Measurements from ENCODE around the gene RHOBTB1. TPM values are rescaled to one million over a fixed set of nuclear protein-coding genes. Genes with fewer than 3 reads are reported as not detected.
"Not testable (repeated sequence)": the region's sequence is repeated elsewhere in the genome, so short reads cannot be mapped to it uniquely, and the experiment has no call there.

RHOBTB1 gene
- total RNA-seq, 1 donor from 2014 or later = 26.4 TPM

- H3K36me3 Mint-ChIP-seq = no peaks in the 10 kb centered on the region
- no peak for DNase-seq (ENCODE audit: extremely low spot score, unreplicated experiment)
- TF ChIP-seq CTCF (conservative IDR thresholded peaks at IDR 0.05) = no peak
- no peak overlapping the region for H3K4me3 Mint-ChIP-seq
- no peaks in the 10 kb centered on the region for H3K9me3 Mint-ChIP-seq
- no peak overlapping the region for H3K27ac Mint-ChIP-seq
- no peaks in the 10 kb centered on the region for H3K27me3 Mint-ChIP-seq
- H3K4me1 Mint-ChIP-seq (ENCODE audit: unreplicated experiment) = peaks cover 9% of the 10 kb centered on the region
Measured at GRCh38 chr10:60835049-60835448, 108.9 kb downstream of the RHOBTB1 start.

GRCh38 chr10:60834401-60834800 is 109.6 kb downstream of the RHOBTB1 start:
- no peaks in the 10 kb centered on the region for H3K36me3 Mint-ChIP-seq
- no peak for TF ChIP-seq CTCF (conservative IDR thresholded peaks at IDR 0.05)
- H3K4me3 Mint-ChIP-seq = no peak overlapping the region
- H3K4me1 Mint-ChIP-seq (ENCODE audit: unreplicated experiment) = peaks cover 9% of the 10 kb centered on the region
- DNase-seq (ENCODE audit: extremely low spot score, unreplicated experiment) = no peak
- H3K9me3 Mint-ChIP-seq = no peaks in the 10 kb centered on the region
- H3K27ac Mint-ChIP-seq = no peak overlapping the region
- H3K27me3 Mint-ChIP-seq = no peaks in the 10 kb centered on the region

DNA sequence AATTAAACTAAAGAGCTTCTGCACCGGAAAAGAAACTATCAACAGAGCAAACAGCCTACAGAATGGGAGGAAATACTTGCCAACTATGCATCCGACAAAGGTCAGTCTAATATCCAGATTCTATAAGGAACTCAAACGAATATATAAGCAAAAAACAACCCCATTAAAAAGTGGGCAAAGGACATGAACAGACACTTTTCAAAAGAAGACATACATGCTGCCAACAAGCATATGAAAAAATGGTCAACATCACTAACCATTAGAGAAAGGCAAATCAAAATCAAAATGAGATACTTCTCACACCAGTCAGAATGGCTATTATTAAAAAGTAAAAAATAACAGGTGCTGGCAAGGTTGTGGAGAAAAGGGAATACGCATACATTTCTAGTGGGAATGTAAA is 111.8 kb downstream of the RHOBTB1 start:
- not testable (repeated sequence) for H3K27ac Mint-ChIP-seq; H3K4me3 Mint-ChIP-seq; H3K36me3 Mint-ChIP-seq; DNase-seq (ENCODE audit: extremely low spot score, unreplicated experiment); H3K9me3 Mint-ChIP-seq; H3K27me3 Mint-ChIP-seq
- peaks cover 13% of the 10 kb centered on the region for H3K4me1 Mint-ChIP-seq (ENCODE audit: unreplicated experiment)

- H3K27me3 Mint-ChIP-seq = no peaks in the 10 kb centered on the region
- no peaks in the 10 kb centered on the region for H3K9me3 Mint-ChIP-seq
- no peak for TF ChIP-seq CTCF (conservative IDR thresholded peaks at IDR 0.05)
- peaks cover 13% of the 10 kb centered on the region for H3K4me1 Mint-ChIP-seq (ENCODE audit: unreplicated experiment)
- H3K4me3 Mint-ChIP-seq = no peak overlapping the region
- no peak for DNase-seq (ENCODE audit: extremely low spot score, unreplicated experiment)
- no peak overlapping the region for H3K27ac Mint-ChIP-seq
- H3K36me3 Mint-ChIP-seq = no peaks in the 10 kb centered on the region
Measured at GRCh38 chr10:60828489-60828852, 115.5 kb downstream of the RHOBTB1 start.

DNA sequence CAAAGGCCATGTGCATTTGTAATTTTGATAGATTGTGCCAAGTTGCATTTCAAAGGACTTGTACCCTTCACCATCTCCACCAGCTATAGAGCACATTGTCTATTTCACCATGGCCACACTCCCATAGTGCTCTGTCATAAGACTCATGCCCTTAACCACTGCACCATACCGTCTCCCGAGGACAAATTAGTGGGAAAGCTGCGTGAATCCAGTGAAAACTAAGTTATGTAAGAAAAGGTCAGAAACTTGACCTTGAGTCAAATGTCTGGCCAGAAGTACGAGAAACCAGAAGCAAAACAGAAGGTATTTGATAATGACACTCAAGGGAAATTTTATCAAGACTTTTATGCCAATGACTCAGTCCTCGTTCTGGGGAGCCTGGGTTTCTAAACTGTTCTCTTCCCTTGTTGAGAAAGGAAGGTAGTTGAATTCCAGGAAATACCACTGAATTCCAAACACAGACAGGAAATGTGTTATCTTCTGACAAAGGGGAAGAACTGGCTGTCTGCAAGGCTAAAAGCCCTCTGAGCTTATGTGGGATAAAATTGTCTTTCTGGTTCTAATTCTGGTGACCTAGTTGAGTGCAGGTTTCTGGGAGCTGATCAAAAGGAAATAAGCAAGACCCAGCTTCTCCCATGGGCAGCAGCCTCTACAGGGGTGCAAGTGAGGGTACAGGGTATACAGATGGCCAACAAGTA is 116.0 kb downstream of the RHOBTB1 start:
- no peak for TF ChIP-seq CTCF (conservative IDR thresholded peaks at IDR 0.05)
- Mint-ChIP-seq H3K27me3 (no peaks in the 10 kb centered on the region), H3K36me3 (no peaks in the 10 kb centered on the region), H3K4me1 (ENCODE audit: unreplicated experiment) (peaks cover 18% of the 10 kb centered on the region), H3K4me3 (no peak overlapping the region), H3K9me3 (no peaks in the 10 kb centered on the region), H3K27ac (no peak overlapping the region)
- no peak for DNase-seq (ENCODE audit: extremely low spot score, unreplicated experiment)

GRCh38 chr10:60825520-60825919 is 118.5 kb downstream of the RHOBTB1 start:
- TF ChIP-seq CTCF (conservative IDR thresholded peaks at IDR 0.05) = no peak
- Mint-ChIP-seq H3K4me3 (no peak overlapping the region), H3K9me3 (no peaks in the 10 kb centered on the region), H3K4me1 (ENCODE audit: unreplicated experiment) (peaks cover 31% of the 10 kb centered on the region), H3K27ac (no peak overlapping the region), H3K27me3 (no peaks in the 10 kb centered on the region), H3K36me3 (no peaks in the 10 kb centered on the region)
- no peak for DNase-seq (ENCODE audit: extremely low spot score, unreplicated experiment)

Measured in type B pancreatic cell (in vitro differentiated cells).